NB4 (cell line): ENCODE results near the gene YPEL2.

Source experiments
- CTCF ChIP-seq: IDR thresholded peaks from one replicate; pipeline ENCODE4 v1.5.1; 2012; ENCODE audit warnings: low read depth, low read length
- MYC ChIP-seq: IDR thresholded peaks from 2 replicates; pipeline ENCODE4 v1.6.1; 2011; ENCODE audit warnings: low read depth, low read length
- POLR2A ChIP-seq: IDR thresholded peaks from 2 replicates; pipeline ENCODE4 v1.6.1; 2011; ENCODE audit warnings: mild to moderate bottlenecking; ENCODE audit not compliant: insufficient read length; ENCODE audit errors: extremely low read depth
- TF ChIP-seq, protein P1 (sequence below): IDR thresholded peaks from 2 replicates; pipeline ENCODE4 v1.6.1; 2011; ENCODE audit warnings: low read depth, low read length

- TF ChIP-seq CTCF (no peak), MYC (no peak), POLR2A (no peak)
- TF ChIP-seq, protein P1, sequence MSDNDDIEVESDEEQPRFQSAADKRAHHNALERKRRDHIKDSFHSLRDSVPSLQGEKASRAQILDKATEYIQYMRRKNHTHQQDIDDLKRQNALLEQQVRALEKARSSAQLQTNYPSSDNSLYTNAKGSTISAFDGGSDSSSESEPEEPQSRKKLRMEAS, result no peak
Observed at GRCh38 chr17:59356543-59357218, 25.2 kb downstream of the YPEL2 start.
